ELF-1 (cell line): ENCODE data around the gene PRDM11.

Source experiments
- DNase-seq: peaks from one replicate; pipeline ENCODE4 v3.0.0-alpha.2; 2016; ENCODE audit warnings: low read depth, low spot score

PRDM11 gene

DNA sequence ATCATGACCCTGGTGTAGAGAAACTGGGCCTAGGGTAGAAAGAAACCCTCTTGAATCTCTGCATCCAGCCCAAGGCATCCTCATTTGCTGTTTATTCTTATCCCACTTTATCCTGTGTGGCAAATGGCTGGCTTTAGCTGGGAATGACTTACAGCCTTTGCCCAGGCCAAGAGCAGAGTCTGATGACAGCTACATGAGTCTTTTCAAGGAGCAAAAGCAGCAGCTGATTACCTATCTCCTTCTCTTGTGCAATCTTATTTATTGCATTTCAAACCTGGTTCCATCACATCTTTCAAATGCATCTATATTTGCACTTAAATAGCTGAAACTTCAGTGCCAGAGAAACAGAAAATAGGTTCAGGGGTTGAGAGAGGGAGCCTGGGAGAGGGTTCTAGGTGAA is 113.6 kb downstream of the PRDM11 start:
- DNase-seq: no peak

GRCh38 chr11:45262900-45263299 is 116.5 kb downstream of the PRDM11 start:
- no peak for DNase-seq

DNA sequence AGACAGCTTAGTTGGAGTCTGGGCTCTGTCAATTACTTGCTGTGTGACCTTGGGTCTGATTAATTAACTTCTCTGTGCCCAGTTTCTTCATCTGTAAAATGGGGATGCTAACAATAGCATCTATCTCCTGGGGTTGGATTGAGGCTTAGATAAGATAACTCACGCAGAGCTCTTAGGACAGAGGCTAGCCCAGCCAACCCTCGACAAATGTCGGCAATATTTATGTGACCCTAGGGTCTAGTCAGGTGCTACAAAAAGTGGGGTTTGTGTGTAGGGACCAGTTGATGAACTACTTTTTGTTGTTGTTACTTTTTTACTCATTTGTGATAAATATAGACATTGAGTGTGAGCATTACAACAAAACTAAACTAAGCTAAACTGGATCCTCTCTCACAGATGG is 117.3 kb downstream of the PRDM11 start:
- DNase-seq: no peak

GRCh38 chr11:45264839-45265515 is 118.5 kb downstream of the PRDM11 start:
- DNase-seq: no peak

DNA sequence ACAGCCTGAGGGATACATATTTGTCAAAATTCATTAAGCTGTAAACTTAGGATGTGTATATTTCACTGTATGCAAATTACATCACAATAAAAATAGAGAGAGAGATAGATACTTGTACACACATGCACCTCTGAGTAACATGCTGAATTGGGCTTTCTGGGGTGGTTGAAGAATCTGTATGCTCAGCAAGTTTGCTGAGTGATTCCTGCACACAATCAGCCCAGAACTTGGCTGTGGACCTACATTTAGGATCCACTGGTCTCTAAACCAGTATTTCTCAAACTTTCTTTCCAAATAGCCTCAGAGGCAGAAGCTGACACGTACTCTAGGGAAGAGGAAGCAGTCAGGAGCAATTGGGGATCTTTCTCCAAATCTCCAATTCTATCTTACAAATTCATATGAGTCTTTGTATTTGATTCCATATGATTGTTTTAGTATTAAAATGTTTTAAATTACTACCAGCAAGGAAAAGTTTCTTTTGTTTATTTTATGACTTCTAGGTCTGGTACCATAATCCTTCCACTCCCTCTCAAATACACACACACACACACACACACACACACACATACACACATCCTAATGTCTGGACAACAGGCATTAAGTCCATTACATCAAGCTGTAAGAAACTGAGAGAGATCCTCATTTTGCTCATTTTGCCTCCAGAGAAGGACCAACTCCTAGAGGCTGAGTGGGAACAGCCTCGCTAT is 119.7 kb downstream of the PRDM11 start:
- DNase-seq: no peak

- DNase-seq: no peak
These were observed 120.2 kb downstream of the PRDM11 start for GRCh38 chr11:45266676-45267020.

GRCh38 chr11:45267052-45267451 is 120.6 kb downstream of the PRDM11 start:
- peak; percentile 46 for DNase-seq

- DNase-seq: no peak
These were observed 121.3 kb downstream of the PRDM11 start for GRCh38 chr11:45267652-45268299.

GRCh38 chr11:45269678-45270077 is 123.2 kb downstream of the PRDM11 start:
- no peak for DNase-seq

DNA sequence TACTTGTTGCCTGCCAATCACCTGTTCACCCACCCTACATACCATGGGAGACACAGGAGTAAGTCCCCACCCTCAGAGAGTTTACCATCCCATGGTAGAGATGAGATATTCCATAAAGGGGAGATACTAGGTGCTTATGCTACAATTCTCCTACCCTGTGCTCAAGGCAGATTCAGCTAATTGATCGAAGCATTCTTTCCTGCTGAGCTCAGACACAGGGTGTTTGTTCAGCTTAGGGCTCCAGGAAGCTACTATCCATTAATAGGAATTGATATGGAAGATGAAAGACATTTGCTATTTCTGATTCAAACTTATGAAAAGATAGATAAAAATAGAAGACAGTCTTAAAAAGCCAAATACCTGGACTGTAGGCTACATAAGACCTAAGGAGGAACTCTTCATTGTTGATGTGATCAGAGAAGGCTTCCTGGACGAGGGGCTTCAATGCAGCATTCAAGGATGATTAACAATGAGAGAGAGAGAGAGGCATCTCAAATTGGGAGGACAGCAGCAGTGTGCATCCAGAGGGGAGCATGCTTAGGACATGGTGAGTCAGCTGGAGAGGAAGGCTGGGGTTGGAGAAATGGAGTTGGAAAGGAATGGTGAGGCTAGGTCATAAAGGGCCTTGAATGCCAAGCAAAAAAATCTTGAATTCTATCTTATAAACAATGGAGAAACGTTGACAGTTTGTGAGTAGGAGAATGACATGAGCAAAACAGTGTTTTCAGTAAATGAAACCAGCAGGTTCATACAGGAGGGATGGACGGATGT is 124.7 kb downstream of the PRDM11 start:
- no peak for DNase-seq

GRCh38 chr11:45272701-45273100 is 126.3 kb downstream of the PRDM11 start:
- no peak for DNase-seq

DNA sequence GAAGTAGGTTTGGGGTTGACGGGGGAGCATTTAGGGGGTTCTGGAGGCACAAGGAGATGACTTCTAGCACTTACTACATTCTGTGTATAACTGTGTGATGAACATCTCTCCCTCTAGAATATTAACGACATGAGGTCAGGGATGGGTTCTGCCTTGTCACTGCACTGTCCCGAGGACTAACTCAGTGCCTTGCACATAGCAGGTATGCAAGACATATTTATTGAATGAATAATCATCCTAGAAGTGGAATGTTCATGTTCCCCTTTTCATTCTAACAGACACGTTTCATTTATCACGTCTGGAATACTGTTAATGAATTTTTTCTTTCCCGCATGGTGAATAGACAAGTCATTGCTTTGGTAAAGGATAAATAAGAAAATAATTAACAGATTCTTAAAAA is 127.1 kb downstream of the PRDM11 start:
- DNase-seq: no peak

- DNase-seq: no peak
These were observed 127.8 kb downstream of the PRDM11 start for GRCh38 chr11:45274206-45274605.

DNA sequence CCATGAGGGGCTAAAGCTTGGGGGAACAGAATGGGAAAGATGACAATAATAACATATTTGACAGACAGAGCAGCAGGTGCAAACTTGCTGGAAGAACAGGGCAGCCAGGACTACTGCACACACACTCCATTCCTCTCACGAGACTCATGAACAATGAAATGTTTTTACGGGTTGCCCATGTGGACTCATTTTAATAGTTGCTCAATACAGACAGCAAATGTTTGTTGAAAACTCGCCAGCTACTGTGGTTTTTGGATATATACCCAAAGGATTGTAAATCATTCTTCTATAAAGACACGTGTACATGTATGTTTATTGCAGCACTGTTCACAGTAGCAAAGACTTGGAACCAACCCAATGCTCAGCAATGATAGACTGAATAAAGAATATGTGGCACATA is 129.4 kb downstream of the PRDM11 start:
- DNase-seq: no peak

DNA sequence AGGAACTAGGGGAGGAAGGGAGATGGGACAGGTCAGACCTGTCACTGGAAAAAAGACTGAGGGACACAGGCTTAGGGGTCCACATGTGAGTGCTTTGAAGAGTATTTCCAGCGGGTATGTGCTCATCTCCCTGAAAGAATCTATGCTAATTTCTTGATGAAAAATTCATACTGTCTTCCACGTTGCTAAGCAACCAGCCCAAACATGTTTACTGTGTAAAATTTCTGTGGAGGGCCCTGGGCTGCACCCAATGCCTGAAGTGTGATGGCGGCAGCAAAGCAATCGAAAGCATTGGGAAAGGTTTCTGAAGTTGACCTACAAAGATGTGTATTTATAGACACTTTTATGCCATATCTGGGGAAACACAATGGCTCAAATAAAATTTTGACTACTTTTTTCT is 132.3 kb downstream of the PRDM11 start:
- DNase-seq: no peak

GRCh38 chr11:45279645-45280044 is 133.2 kb downstream of the PRDM11 start:
- DNase-seq: no peak

DNA sequence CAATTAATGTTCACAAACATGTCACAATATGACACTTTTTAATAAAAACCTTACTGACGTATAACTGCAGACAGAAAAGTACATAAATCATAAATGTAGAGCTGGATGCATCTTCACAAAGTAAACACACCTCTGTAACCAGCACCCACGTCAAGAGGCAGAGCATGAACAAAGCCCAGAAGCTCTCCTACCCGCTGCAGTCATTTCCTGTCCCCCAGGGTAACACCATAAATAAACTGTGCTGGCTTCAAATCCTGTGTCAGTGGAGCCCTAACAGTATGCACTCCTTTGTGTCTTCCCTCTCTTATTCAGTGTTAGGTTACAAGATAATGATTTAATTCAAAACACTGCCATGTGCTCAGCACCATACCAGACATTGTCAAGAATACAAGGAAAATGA is 134.0 kb downstream of the PRDM11 start:
- DNase-seq: no peak

DNA sequence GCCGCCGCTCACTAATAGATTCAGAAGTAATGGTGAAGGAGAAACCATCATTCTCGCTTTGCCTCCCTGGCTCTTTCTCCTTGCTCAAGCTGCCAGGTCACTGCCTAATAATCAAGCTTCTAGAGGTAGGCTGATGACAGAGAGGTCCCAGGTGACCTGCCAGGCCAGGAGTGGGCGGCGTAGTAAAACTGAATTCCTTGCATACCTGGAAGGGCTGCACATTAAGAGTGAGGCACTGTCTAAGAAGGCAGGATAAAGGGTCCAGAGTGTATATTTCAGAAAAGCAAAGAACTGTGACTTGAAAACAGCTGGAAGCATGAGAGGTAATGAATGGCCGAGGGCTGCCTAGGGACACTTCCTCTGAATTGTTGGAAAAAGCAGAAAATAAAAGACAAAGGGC is 135.6 kb downstream of the PRDM11 start:
- DNase-seq: peak; percentile 34
